ENCODE measurements around the gene C10orf90. TPM values are rescaled to one million over a fixed set of nuclear protein-coding genes. Genes with fewer than 3 reads are reported as not detected.

Gene C10orf90
- total RNA-seq, 4 donors from 2014 or later = not detected

GRCh38 chr10:126538439-126539135, 131.9 kb downstream of the C10orf90 start:
- Histone ChIP-seq H3K27me3 (no peaks in the 10 kb centered on the region), H3K4me3 (no peak overlapping the region), H3K36me3 (no peaks in the 10 kb centered on the region), H3K9me3 (no peaks in the 10 kb centered on the region), H3K27ac (no peak overlapping the region), H3K4me1 (no peaks in the 10 kb centered on the region)
- no peak for DNase-seq
- no peak for TF ChIP-seq POLR2A (IDR thresholded peaks at IDR 0.05)
- no peak for TF ChIP-seq CTCF (IDR thresholded peaks at IDR 0.05)

GRCh38 chr10:126536656-126537055, 133.8 kb downstream of the C10orf90 start:
- no peaks in the 10 kb centered on the region for H3K9me3 ChIP-seq
- H3K27ac ChIP-seq = no peak overlapping the region
- H3K4me1 ChIP-seq = no peaks in the 10 kb centered on the region
- no peaks in the 10 kb centered on the region for H3K27me3 ChIP-seq
- no peak for TF ChIP-seq CTCF (IDR thresholded peaks at IDR 0.05)
- TF ChIP-seq POLR2A (IDR thresholded peaks at IDR 0.05) = no peak
- DNase-seq = no peak
- H3K4me3 ChIP-seq = no peak overlapping the region
- H3K36me3 ChIP-seq = no peaks in the 10 kb centered on the region

- H3K4me3 ChIP-seq = no peak overlapping the region
- H3K36me3 ChIP-seq = no peaks in the 10 kb centered on the region
- H3K27ac ChIP-seq = no peak overlapping the region
- no peak for TF ChIP-seq POLR2A (IDR thresholded peaks at IDR 0.05)
- TF ChIP-seq CTCF (IDR thresholded peaks at IDR 0.05) = no peak
- H3K4me1 ChIP-seq = no peaks in the 10 kb centered on the region
- H3K27me3 ChIP-seq = no peaks in the 10 kb centered on the region
- H3K9me3 ChIP-seq = no peaks in the 10 kb centered on the region
- DNase-seq = no peak
Measured at GRCh38 chr10:126536148-126536547, 134.3 kb downstream of the C10orf90 start.

GRCh38 chr10:126533644-126534043, 136.8 kb downstream of the C10orf90 start:
- Histone ChIP-seq H3K36me3 (no peaks in the 10 kb centered on the region), H3K4me1 (no peaks in the 10 kb centered on the region), H3K4me3 (no peak overlapping the region), H3K9me3 (no peaks in the 10 kb centered on the region), H3K27ac (no peak overlapping the region), H3K27me3 (no peaks in the 10 kb centered on the region)
- no peak for DNase-seq
- TF ChIP-seq POLR2A (IDR thresholded peaks at IDR 0.05) (no peak), CTCF (IDR thresholded peaks at IDR 0.05) (no peak)

GRCh38 chr10:126528315-126528835, 142.1 kb downstream of the C10orf90 start:
- H3K27ac ChIP-seq = no peak overlapping the region
- H3K36me3 ChIP-seq = no peaks in the 10 kb centered on the region
- TF ChIP-seq POLR2A (IDR thresholded peaks at IDR 0.05) (no peak), CTCF (IDR thresholded peaks at IDR 0.05) (no peak)
- no peaks in the 10 kb centered on the region for H3K4me1 ChIP-seq
- no peaks in the 10 kb centered on the region for H3K9me3 ChIP-seq
- no peak overlapping the region for H3K4me3 ChIP-seq
- DNase-seq = no peak
- no peaks in the 10 kb centered on the region for H3K27me3 ChIP-seq

Measured in Peyer's patch (tissue), 4 donors.